ENCODE results near the gene PTCD3.

- TF ChIP-seq CTCF (IDR thresholded peaks at IDR 0.05) (no peak), POLR2A (IDR thresholded peaks at IDR 0.05) (no peak), EP300 (IDR thresholded peaks at IDR 0.05) (no peak)
These were observed 17.4 kb downstream of the PTCD3 start for GRCh38 chr2:86123328-86123925.
